Measurements from ENCODE around the gene TPRKB.

- TF ChIP-seq MBD2 (IDR thresholded peaks at IDR 0.05; ENCODE audit: borderline replicate concordance, low read depth) = no peak
- TF ChIP-seq FOXK1 (CRISPR knock-in tag; IDR thresholded peaks at IDR 0.05; ENCODE audit: borderline replicate concordance) = no peak
- TF ChIP-seq IRF9 (tag; IDR thresholded peaks at IDR 0.05) = no peak
- TF ChIP-seq ATF3 (IDR thresholded peaks at IDR 0.05) = no peak
- no peak for TF ChIP-seq ATF3 (CRISPR knock-in tag; conservative IDR thresholded peaks at IDR 0.05)
- no peak for TF ChIP-seq FOXA1 (IDR thresholded peaks at IDR 0.05; ENCODE audit: borderline replicate concordance)
Observed at GRCh38 chr2:73746015-73746876, 9.1 kb upstream of the TPRKB start.

Data from K562 (cell line).